ENCODE results near the gene GALT.

- TF ChIP-seq POLR2A (IDR thresholded peaks at IDR 0.05; ENCODE audit: low read length) (no peak), GATA1 (IDR thresholded peaks at IDR 0.05; ENCODE audit: low read depth, low read length) (no peak)
These were observed 29.4 kb downstream of the GALT start for GRCh38 chr9:34675869-34676268.
